HUES64 (cell line): ENCODE measurements around the gene ERBB2.
"Not testable (repeated sequence)": the region's sequence is repeated elsewhere in the genome, so short reads cannot be mapped to it uniquely, and the experiment has no call there.

ENCODE experiments used
- H3K27ac ChIP-seq: 2 replicates; pipeline ENCODE4 v1.7.0; 2013; ENCODE audit warnings: low read depth, low read length, inconsistent platforms
- H3K27me3 ChIP-seq: 2 replicates; pipeline ENCODE4 v1.6.1; 2013; ENCODE audit warnings: mild to moderate bottlenecking, low read length; ENCODE audit not compliant: insufficient read depth
- H3K36me3 ChIP-seq: 2 replicates; pipeline ENCODE4 v1.6.1; 2013; ENCODE audit warnings: mild to moderate bottlenecking, low read length; ENCODE audit not compliant: insufficient read depth
- H3K4me1 ChIP-seq: 2 replicates; pipeline ENCODE4 v1.6.1; 2013; ENCODE audit warnings: mild to moderate bottlenecking, low read length, moderate library complexity; ENCODE audit not compliant: insufficient read depth
- H3K4me3 ChIP-seq: 2 replicates; pipeline ENCODE4 v1.5.1; 2013; ENCODE audit warnings: mild to moderate bottlenecking, low read length, moderate library complexity
- H3K9ac ChIP-seq: 2 replicates; pipeline ENCODE4 v1.6.1; 2013; ENCODE audit warnings: mild to moderate bottlenecking, low read depth, low read length
- H3K9me3 ChIP-seq: 2 replicates; pipeline ENCODE4 v1.6.1; 2013; ENCODE audit warnings: low read depth, low read length; ENCODE audit not compliant: insufficient read depth
- WGBS: fragments of 150-250, 120-280 bp; methylation state at CpG from one replicate; pipeline ENCODE4 v1.1.7; 2013; ENCODE audit warnings: missing lambda C conversion rate; 5-methylcytosine and 5-hydroxymethylcytosine counted together

Gene ERBB2

DNA sequence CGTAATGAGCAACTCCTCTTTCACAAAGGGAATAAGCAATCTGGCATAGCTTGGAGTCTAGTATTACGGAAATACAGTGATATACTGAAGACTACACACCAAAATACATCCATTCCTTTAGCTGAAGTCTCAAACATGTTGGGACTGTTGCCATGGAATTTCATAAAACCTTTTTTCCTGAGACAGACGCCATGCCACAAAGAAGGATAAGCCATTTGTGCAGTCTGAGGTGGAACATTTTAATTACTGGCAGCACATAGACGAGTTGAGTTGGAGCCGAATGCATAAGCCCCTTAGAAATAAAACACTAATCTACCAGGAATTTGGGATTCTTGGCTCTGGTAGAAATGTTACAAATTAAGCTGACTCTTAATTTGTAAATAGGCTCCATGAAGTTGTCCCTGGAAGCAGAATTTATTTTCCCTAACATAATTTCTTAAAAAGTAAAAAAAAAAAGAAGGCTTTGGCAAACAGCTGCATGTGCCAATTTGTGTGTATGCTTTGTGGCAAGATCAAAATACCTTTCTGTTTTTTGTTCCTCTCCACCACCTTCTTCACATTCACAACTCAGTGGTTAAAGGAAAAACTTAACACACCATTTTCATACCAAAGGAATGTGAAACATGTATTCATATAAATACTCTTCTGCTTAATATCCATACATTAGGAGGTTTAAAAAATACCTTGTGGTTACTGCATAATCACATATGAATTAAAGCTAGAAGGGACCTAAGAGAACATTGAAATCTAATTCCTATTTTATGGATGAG is 63.4 kb downstream of the ERBB2 start:
- Histone ChIP-seq H3K27ac (no peak overlapping the region), H3K9ac (no peak overlapping the region), H3K4me1 (no peaks in the 10 kb centered on the region), H3K4me3 (no peak overlapping the region), H3K9me3 (no peaks in the 10 kb centered on the region), H3K27me3 (peaks cover 2% of the 10 kb centered on the region; the same call in 1 of the 2 replicates), H3K36me3 (no peaks in the 10 kb centered on the region)
- WGBS, result 88% methylated on average over 5 of the region's 5 CpGs

GRCh38 chr17:39764171-39764570 is 64.3 kb downstream of the ERBB2 start:
- not testable (repeated sequence) for H3K9ac ChIP-seq, H3K36me3 ChIP-seq, H3K27ac ChIP-seq, H3K9me3 ChIP-seq, H3K4me3 ChIP-seq, H3K27me3 ChIP-seq, H3K4me1 ChIP-seq
- 78% methylated on average over 2 of the region's 3 CpGs for WGBS

GRCh38 chr17:39765175-39765574 is 65.3 kb downstream of the ERBB2 start:
- Histone ChIP-seq H3K27me3 (no peaks in the 10 kb centered on the region), H3K4me1 (no peaks in the 10 kb centered on the region), H3K36me3 (no peaks in the 10 kb centered on the region), H3K27ac (no peak overlapping the region), H3K9me3 (no peaks in the 10 kb centered on the region), H3K9ac (no peak overlapping the region), H3K4me3 (no peak overlapping the region)
- WGBS, result 69% methylated on average over 2 of the region's 3 CpGs

DNA sequence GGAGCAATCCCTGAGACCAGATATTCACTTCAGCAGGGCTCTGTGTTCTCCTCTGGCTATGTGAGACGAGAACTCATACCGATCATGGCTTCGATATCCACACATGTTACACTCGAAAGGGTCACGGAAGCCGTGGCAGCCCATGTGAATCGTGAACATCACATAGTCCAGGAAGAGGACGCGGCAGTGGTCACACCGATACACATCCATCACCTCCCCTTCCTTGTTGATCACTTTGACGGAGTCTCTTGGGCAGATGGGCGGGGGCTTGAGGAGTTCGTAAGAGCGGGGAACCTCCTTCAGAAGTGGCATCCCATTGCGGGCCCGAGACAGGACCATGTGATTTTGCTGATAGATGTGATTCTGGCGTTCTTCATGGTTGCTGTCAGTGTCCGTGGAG is 65.9 kb downstream of the ERBB2 start:
- Histone ChIP-seq H3K27me3 (no peaks in the 10 kb centered on the region), H3K9ac (no peak overlapping the region), H3K9me3 (no peaks in the 10 kb centered on the region), H3K4me1 (no peaks in the 10 kb centered on the region), H3K4me3 (no peak overlapping the region), H3K27ac (no peak overlapping the region), H3K36me3 (no peaks in the 10 kb centered on the region)
- 94% methylated on average over 18 of the region's 18 CpGs for WGBS

DNA sequence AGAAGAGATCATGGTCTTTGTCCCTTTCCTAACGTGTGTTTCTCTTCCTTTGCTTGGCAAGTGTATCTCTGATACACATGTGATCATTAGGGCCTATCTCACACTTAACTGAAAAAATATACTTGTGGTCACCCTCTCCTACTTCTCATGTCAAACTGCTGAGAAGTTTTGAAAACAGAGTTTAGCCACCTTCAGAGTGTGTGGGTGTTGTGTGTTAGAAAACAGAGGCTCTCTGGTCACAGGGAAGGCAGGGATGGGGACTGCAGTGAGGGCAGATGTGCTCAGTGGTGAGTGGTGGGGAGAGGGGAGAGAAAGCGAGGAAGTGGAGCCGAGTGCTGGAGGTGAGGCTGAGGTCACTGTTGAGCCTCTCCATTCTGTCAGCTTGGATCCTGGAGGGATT is 67.3 kb downstream of the ERBB2 start:
- H3K27me3 ChIP-seq, result no peaks in the 10 kb centered on the region
- H3K27ac ChIP-seq, result no peak overlapping the region
- no peaks in the 10 kb centered on the region for H3K4me1 ChIP-seq
- no peaks in the 10 kb centered on the region for H3K36me3 ChIP-seq
- no peaks in the 10 kb centered on the region for H3K9me3 ChIP-seq
- 81% methylated on average over 3 of the region's 3 CpGs for WGBS
- no peak overlapping the region for H3K9ac ChIP-seq
- H3K4me3 ChIP-seq, result no peak overlapping the region

GRCh38 chr17:39769974-39770587 is 70.2 kb downstream of the ERBB2 start:
- Histone ChIP-seq H3K9ac (no peak overlapping the region), H3K27ac (no peak overlapping the region), H3K4me3 (no peak overlapping the region), H3K9me3 (no peaks in the 10 kb centered on the region), H3K4me1 (0 out of 2 replicates have a peak, but pooled peaks cover 4% of the 10 kb centered on the region), H3K27me3 (no peaks in the 10 kb centered on the region), H3K36me3 (no peaks in the 10 kb centered on the region)
- 87% methylated on average over 8 of the region's 8 CpGs for WGBS

- H3K27ac ChIP-seq, result no peak overlapping the region
- H3K36me3 ChIP-seq, result no peaks in the 10 kb centered on the region
- H3K4me1 ChIP-seq, result 0 out of 2 replicates have a peak, but pooled peaks cover 4% of the 10 kb centered on the region
- no peak overlapping the region for H3K9ac ChIP-seq
- H3K9me3 ChIP-seq, result no peaks in the 10 kb centered on the region
- H3K27me3 ChIP-seq, result no peaks in the 10 kb centered on the region
- no peak overlapping the region for H3K4me3 ChIP-seq
Measured at GRCh38 chr17:39772415-39772814, 72.6 kb downstream of the ERBB2 start.

- WGBS, result 92% methylated on average over 6 of the region's 7 CpGs
- H3K9me3 ChIP-seq, result no peaks in the 10 kb centered on the region
- H3K4me1 ChIP-seq, result 0 out of 2 replicates have a peak, but pooled peaks cover 4% of the 10 kb centered on the region
- H3K36me3 ChIP-seq, result no peaks in the 10 kb centered on the region
- no peak overlapping the region for H3K4me3 ChIP-seq
- H3K27me3 ChIP-seq, result no peaks in the 10 kb centered on the region
- H3K9ac ChIP-seq, result no peak overlapping the region
- no peak overlapping the region for H3K27ac ChIP-seq
Measured at GRCh38 chr17:39772987-39773934, 73.4 kb downstream of the ERBB2 start.

DNA sequence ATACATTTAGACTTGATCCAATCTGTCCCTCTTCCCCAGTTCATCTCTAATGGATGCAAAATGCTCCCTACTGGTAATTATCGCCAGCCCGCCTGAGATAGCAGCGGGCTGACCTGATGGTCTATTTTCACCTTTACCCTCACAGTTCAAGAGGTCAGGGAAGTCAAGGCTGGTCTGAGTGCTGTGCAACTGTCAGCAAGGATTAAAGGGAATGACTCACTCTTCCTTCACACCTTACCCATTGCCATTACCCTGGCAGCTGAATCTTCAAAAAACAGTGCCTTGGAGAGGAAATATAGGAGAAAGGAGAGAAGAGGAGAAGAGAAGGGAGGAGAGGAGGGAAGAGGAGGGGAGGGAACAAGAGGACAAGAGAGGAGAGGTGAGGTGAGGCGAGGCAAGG is 74.2 kb downstream of the ERBB2 start:
- WGBS, result 75% methylated on average over 4 of the region's 4 CpGs
- Histone ChIP-seq H3K9ac (no peak overlapping the region), H3K36me3 (no peaks in the 10 kb centered on the region), H3K27ac (no peak overlapping the region), H3K9me3 (no peaks in the 10 kb centered on the region), H3K27me3 (no peaks in the 10 kb centered on the region), H3K4me3 (no peak overlapping the region), H3K4me1 (0 out of 2 replicates have a peak, but pooled peaks cover 4% of the 10 kb centered on the region)

- 0 out of 2 replicates have a peak, but pooled peaks cover 4% of the 10 kb centered on the region for H3K4me1 ChIP-seq
- H3K9ac ChIP-seq, result no peak overlapping the region
- no peak overlapping the region for H3K27ac ChIP-seq
- H3K4me3 ChIP-seq, result no peak overlapping the region
- H3K36me3 ChIP-seq, result no peaks in the 10 kb centered on the region
- no peaks in the 10 kb centered on the region for H3K9me3 ChIP-seq
- WGBS, result 83% methylated on average over 2 of the region's 2 CpGs
- no peaks in the 10 kb centered on the region for H3K27me3 ChIP-seq
Measured at GRCh38 chr17:39775031-39775430, 75.2 kb downstream of the ERBB2 start.

- Histone ChIP-seq H3K9me3 (no peaks in the 10 kb centered on the region), H3K27me3 (no peaks in the 10 kb centered on the region), H3K9ac (no peak overlapping the region), H3K4me3 (no peak overlapping the region), H3K27ac (no peak overlapping the region), H3K36me3 (no peaks in the 10 kb centered on the region), H3K4me1 (0 out of 2 replicates have a peak, but pooled peaks cover 4% of the 10 kb centered on the region)
Measured at GRCh38 chr17:39776252-39776651, 76.4 kb downstream of the ERBB2 start.
